CD4-positive, alpha-beta T cell (primary cell): ENCODE data around the gene INSIG2. TPM values are rescaled to one million over a fixed set of nuclear protein-coding genes. Genes with fewer than 3 reads are reported as not detected.

Experiments used
- ATAC-seq: fragments of 200-7000 bp; cut with Tn5 transposase; one replicate; pipeline ENCODE4 v1.10.0; 2022; ENCODE audit warnings: mild to moderate bottlenecking; ENCODE audit not compliant: poor library complexity
- CTCF ChIA-PET: fragments of 350-600 bp; sonication (Branson Sonifier 250); formaldehyde crosslinking; loops from one replicate; lab custom pipeline; 2021; ENCODE audit warnings: antibody characterized with exemption, inconsistent platforms; lab: Charles Lee
- POLR2A ChIA-PET: fragments of 350-600 bp; sonication (Branson Sonifier 250); formaldehyde crosslinking; loops from one replicate; lab custom pipeline; 2021; ENCODE audit warnings: antibody characterized with exemption, inconsistent platforms; lab: Charles Lee
- DNase-seq, 14 experiments: peaks; one replicate each; pipeline ENCODE4 v3.0.0-alpha.2; 2013 to 2020; ENCODE audit warnings: mixed read lengths in 2 of 14
- H3K27ac ChIP-seq, 2 donors: one replicate each; pipeline versions ENCODE4 v1.5.1 to v1.7.0; 2013; ENCODE audit warnings: low read length in 2 of 2, low read depth in 1 of 2, mild to moderate bottlenecking in 1 of 2
- H3K27me3 ChIP-seq, 2 experiments: 1 replicate in 1 of 2; 2 replicates in 1 of 2; pipeline versions ENCODE4 v1.6.1 to v1.7.0; 2013; ENCODE audit warnings: low read length in 2 of 2, control low read depth in 1 of 2, mild to moderate bottlenecking in 1 of 2, moderate library complexity in 1 of 2; ENCODE audit not compliant: insufficient read depth in 2 of 2, control insufficient read depth in 1 of 2
- H3K36me3 ChIP-seq: one replicate; pipeline ENCODE4 v1.6.1; 2013; ENCODE audit warnings: low read length, control low read depth; ENCODE audit not compliant: insufficient read depth
- H3K4me1 ChIP-seq: one replicate; pipeline ENCODE4 v1.6.1; 2013; ENCODE audit warnings: low read length, control low read depth; ENCODE audit not compliant: insufficient read depth
- H3K4me3 ChIP-seq: one replicate; pipeline ENCODE4 v1.5.1; 2013; ENCODE audit warnings: mild to moderate bottlenecking, low read length, moderate library complexity
- H3K9me3 ChIP-seq, 2 experiments: 1 replicate in 1 of 2; 2 replicates in 1 of 2; pipeline versions ENCODE4 v1.6.1 to v1.7.0; 2013; ENCODE audit warnings: low read length in 2 of 2, mild to moderate bottlenecking in 2 of 2, control low read depth in 1 of 2, moderate library complexity in 1 of 2; ENCODE audit not compliant: control insufficient read depth in 1 of 2, insufficient read depth in 1 of 2
- H3K27ac Mint-ChIP-seq: one replicate; pipeline ENCODE4 v1.8.0; 2020; ENCODE audit warnings: mixed read lengths
- H3K27me3 Mint-ChIP-seq: one replicate; pipeline ENCODE4 v1.8.0; 2021; ENCODE audit warnings: mixed read lengths
- H3K36me3 Mint-ChIP-seq: one replicate; pipeline ENCODE4 v1.8.0; 2021; ENCODE audit warnings: low read depth, mixed read lengths
- H3K4me1 Mint-ChIP-seq: one replicate; pipeline ENCODE4 v1.8.0; 2021; ENCODE audit warnings: low read depth, mixed read lengths
- H3K4me3 Mint-ChIP-seq: one replicate; pipeline ENCODE4 v1.8.0; 2020; ENCODE audit warnings: mild to moderate bottlenecking, mixed read lengths
- H3K9me3 Mint-ChIP-seq: one replicate; pipeline ENCODE4 v1.8.0; 2020; ENCODE audit warnings: mixed read lengths
- intact Hi-C, 2 experiments: fragments of 100-400 bp; cut with DNase I in 1 of 2; cut with micrococcal nuclease in 1 of 2; formaldehyde crosslinking; loops; one replicate each; pipeline versions ENCODE4 v1.15.1 to v1.9.0; 2023 to 2025; cut with DNase I, micrococcal nuclease
- total RNA-seq, 174 experiments: library from RNA in 2 of 174; stranded (reverse) in 2 of 174; gene quantifications; one replicate each; pipeline ENCODE4 v1.2.3 and lab custom pipeline; 2021 to 2026
- TF ChIP-seq, protein P1 (sequence below): fragments of 200-600 bp; IDR thresholded peaks from one replicate; pipeline ENCODE4 v1.8.0; 2022; ENCODE audit warnings: antibody characterized with exemption, mild to moderate bottlenecking

Gene INSIG2
- total RNA-seq, 2 experiments from 2014 or later = 7.3 to 7.7 TPM

DNA sequence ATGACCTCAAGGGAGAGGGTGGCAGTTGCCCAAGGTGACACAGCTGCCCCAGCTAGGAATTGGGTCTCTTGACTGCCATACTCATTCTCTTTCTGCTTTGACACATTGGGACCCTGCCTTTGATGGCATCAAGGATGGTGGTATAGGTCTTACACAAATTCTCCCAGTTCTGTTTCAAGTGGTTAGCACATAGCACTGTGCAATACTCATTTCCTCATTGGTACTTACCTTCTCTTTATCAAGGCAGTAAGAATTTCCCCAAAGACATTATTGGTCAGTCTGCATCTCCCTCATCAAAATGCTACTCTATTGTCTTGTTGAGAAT lies 38.5 kb upstream of the INSIG2 start:
- peaks cover 80% of the 10 kb centered on the region for H3K27me3 Mint-ChIP-seq
- no peaks in the 10 kb centered on the region for H3K36me3 Mint-ChIP-seq
- no peak overlapping the region for H3K27ac ChIP-seq
- H3K27me3 ChIP-seq = peaks cover 13 to 31% of the 10 kb centered on the region in 2 experiments
- H3K36me3 ChIP-seq = no peaks in the 10 kb centered on the region
- no peak for DNase-seq
- ATAC-seq = no peak
- H3K4me1 ChIP-seq = no peaks in the 10 kb centered on the region
- intact Hi-C loops = loop anchor here (5.0 to 10.0 kb wide), 4 partner anchors 98 to 1428 kb away; no protein-coding TSS in a partner anchor
- H3K4me1 Mint-ChIP-seq = no peaks in the 10 kb centered on the region
- TF ChIP-seq, protein P1, sequence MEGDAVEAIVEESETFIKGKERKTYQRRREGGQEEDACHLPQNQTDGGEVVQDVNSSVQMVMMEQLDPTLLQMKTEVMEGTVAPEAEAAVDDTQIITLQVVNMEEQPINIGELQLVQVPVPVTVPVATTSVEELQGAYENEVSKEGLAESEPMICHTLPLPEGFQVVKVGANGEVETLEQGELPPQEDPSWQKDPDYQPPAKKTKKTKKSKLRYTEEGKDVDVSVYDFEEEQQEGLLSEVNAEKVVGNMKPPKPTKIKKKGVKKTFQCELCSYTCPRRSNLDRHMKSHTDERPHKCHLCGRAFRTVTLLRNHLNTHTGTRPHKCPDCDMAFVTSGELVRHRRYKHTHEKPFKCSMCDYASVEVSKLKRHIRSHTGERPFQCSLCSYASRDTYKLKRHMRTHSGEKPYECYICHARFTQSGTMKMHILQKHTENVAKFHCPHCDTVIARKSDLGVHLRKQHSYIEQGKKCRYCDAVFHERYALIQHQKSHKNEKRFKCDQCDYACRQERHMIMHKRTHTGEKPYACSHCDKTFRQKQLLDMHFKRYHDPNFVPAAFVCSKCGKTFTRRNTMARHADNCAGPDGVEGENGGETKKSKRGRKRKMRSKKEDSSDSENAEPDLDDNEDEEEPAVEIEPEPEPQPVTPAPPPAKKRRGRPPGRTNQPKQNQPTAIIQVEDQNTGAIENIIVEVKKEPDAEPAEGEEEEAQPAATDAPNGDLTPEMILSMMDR = no peak
- no peak overlapping the region for H3K4me3 Mint-ChIP-seq
- ChIA-PET CTCF (no interaction called here), POLR2A (no interaction called here)
- H3K9me3 Mint-ChIP-seq = no peaks in the 10 kb centered on the region
- no peak overlapping the region for H3K27ac Mint-ChIP-seq
- no peaks in the 10 kb centered on the region for H3K9me3 ChIP-seq
- no peak overlapping the region for H3K4me3 ChIP-seq

DNA sequence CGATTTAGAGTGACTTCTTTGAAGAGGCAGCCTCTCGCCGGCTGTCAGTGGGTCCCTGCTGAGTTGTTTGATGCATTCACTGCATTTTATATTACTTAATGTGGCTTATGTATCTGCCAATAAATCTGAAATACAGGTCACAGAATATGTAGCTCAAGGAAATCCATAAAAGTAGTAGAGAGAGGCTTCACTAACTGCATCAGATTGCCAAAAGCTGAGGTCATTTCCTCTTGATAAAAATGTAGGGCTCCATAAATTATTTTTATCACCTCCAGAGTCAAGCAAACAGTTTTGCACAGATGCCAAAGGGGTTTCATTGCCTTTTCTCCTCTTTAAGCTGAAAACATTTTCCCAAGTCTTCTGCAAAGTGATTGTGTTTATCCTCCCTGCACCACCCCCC lies 37.9 kb upstream of the INSIG2 start:
- DNase-seq (no peak), ATAC-seq (no peak)
- Mint-ChIP-seq H3K36me3 (no peaks in the 10 kb centered on the region), H3K4me3 (no peak overlapping the region), H3K9me3 (no peaks in the 10 kb centered on the region), H3K4me1 (no peaks in the 10 kb centered on the region), H3K27me3 (peaks cover 76% of the 10 kb centered on the region), H3K27ac (no peak overlapping the region)
- Histone ChIP-seq H3K4me1 (no peaks in the 10 kb centered on the region), H3K9me3 (no peaks in the 10 kb centered on the region), H3K27me3 (peaks cover 13 to 31% of the 10 kb centered on the region in 2 experiments), H3K4me3 (no peak overlapping the region), H3K27ac (no peak overlapping the region), H3K36me3 (no peaks in the 10 kb centered on the region)
- TF ChIP-seq, protein P1 = no peak
- ChIA-PET CTCF (no interaction called here), POLR2A (no interaction called here)
- intact Hi-C loops = no loop called here

DNA sequence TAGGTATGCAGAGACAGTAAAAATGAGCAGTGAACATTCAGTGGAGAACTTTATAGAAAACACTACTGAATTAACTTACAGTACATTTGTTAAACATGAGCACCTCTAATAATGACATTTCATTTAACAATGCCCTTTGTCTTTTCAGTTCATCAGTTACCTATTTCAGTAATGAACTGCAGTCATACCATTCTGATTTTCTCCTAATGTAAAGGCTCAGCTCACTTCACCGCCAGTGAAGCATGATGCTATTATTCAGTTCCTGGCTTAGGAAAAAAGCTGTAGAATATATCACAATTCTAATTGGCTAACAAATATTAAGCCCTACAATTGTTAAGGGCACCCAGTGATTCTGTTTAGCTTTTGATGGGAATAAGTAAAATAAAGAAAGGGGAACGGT lies 37.3 kb upstream of the INSIG2 start:
- Histone ChIP-seq H3K27ac (no peak overlapping the region), H3K4me3 (no peak overlapping the region), H3K4me1 (no peaks in the 10 kb centered on the region), H3K36me3 (no peaks in the 10 kb centered on the region), H3K9me3 (no peaks in the 10 kb centered on the region), H3K27me3 (peaks cover 13 to 31% of the 10 kb centered on the region in 2 experiments)
- no peak for DNase-seq
- Mint-ChIP-seq H3K4me3 (no peak overlapping the region), H3K36me3 (no peaks in the 10 kb centered on the region), H3K9me3 (no peaks in the 10 kb centered on the region), H3K4me1 (no peaks in the 10 kb centered on the region), H3K27ac (no peak overlapping the region), H3K27me3 (peaks cover 81% of the 10 kb centered on the region)
- ATAC-seq = no peak
- intact Hi-C loops = no loop called here
- POLR2A ChIA-PET = no interaction called here
- CTCF ChIA-PET = interaction anchor here (1.4 kb wide), 1 partner anchor 18 kb away, joined by 4 read pairs; no protein-coding TSS in a partner anchor
- TF ChIP-seq, protein P1 = no peak
